SK-N-SH (cell line): ENCODE data around the gene ACSM5.

ENCODE experiments used
- EZH2phosphoT487 ChIP-seq: fragments of 200-600 bp; sonication (generic); IDR thresholded peaks from 2 replicates; pipeline ENCODE4 v1.6.1; 2017; ENCODE audit warnings: low read depth, mixed run types, mild to moderate bottlenecking, antibody characterized with exemption, moderate library complexity, borderline replicate concordance
- JUND ChIP-seq: IDR thresholded peaks from 2 replicates; pipeline ENCODE4 v1.4.0; 2012
- MXI1 ChIP-seq: IDR thresholded peaks from 2 replicates; pipeline ENCODE4 v1.6.1; 2012; ENCODE audit warnings: mild to moderate bottlenecking, low read depth, low read length, improper control_type of control experiment
- POLR2AphosphoS5 ChIP-seq: IDR thresholded peaks from 2 replicates; pipeline ENCODE4 v1.6.1; 2012; ENCODE audit warnings: low read depth, low read length
- RAD21 ChIP-seq: IDR thresholded peaks from 2 replicates; pipeline ENCODE4 v1.6.1; 2012; ENCODE audit warnings: mild to moderate bottlenecking, low read length
- SIN3A ChIP-seq: IDR thresholded peaks from 2 replicates; pipeline ENCODE4 v1.6.1; 2012; ENCODE audit warnings: low read depth, mild to moderate bottlenecking, low read length, moderate library complexity, borderline replicate concordance
- TCF12 ChIP-seq: IDR thresholded peaks from 2 replicates; pipeline ENCODE4 v1.4.0; 2012
- TEAD4 ChIP-seq: IDR thresholded peaks from 2 replicates; pipeline ENCODE4 v1.4.0; 2012; ENCODE audit warnings: mild to moderate bottlenecking, borderline replicate concordance; ENCODE audit not compliant: insufficient read depth
- TF ChIP-seq, protein P1 (sequence below): fragments of 200-600 bp; sonication (generic); IDR thresholded peaks from 2 replicates; pipeline ENCODE4 v1.6.1; 2017; ENCODE audit warnings: antibody characterized with exemption, mild to moderate bottlenecking, moderate library complexity
- TF ChIP-seq, protein P2 (sequence below): fragments of 150-350 bp; IDR thresholded peaks from 2 replicates; pipeline ENCODE4 v1.6.1; 2016; ENCODE audit warnings: mild to moderate bottlenecking, low read depth, low read length

DNA sequence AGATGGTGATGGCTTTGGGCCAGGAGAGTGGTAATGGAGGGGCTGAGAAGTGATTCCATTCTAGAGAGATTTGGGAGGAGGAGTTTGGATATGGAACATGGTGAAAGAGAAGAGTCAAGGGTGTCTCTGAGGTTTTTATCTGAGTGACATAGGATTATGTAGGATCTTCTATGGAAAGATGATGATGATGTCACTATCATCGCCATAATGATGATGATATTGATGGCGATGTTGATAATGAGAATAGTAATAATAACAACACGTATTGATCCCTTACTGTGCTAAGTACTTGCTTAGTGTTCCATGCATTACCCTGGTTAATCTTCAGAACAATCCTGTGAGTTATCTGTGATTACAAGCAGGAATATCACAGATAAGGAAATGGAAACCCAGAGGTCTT, 21.4 kb upstream of the ACSM5 start:
- TF ChIP-seq SIN3A = no peak
- no peak for TF ChIP-seq MXI1
- TF ChIP-seq, protein P1, sequence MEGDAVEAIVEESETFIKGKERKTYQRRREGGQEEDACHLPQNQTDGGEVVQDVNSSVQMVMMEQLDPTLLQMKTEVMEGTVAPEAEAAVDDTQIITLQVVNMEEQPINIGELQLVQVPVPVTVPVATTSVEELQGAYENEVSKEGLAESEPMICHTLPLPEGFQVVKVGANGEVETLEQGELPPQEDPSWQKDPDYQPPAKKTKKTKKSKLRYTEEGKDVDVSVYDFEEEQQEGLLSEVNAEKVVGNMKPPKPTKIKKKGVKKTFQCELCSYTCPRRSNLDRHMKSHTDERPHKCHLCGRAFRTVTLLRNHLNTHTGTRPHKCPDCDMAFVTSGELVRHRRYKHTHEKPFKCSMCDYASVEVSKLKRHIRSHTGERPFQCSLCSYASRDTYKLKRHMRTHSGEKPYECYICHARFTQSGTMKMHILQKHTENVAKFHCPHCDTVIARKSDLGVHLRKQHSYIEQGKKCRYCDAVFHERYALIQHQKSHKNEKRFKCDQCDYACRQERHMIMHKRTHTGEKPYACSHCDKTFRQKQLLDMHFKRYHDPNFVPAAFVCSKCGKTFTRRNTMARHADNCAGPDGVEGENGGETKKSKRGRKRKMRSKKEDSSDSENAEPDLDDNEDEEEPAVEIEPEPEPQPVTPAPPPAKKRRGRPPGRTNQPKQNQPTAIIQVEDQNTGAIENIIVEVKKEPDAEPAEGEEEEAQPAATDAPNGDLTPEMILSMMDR = no peak
- TF ChIP-seq, protein P2, sequence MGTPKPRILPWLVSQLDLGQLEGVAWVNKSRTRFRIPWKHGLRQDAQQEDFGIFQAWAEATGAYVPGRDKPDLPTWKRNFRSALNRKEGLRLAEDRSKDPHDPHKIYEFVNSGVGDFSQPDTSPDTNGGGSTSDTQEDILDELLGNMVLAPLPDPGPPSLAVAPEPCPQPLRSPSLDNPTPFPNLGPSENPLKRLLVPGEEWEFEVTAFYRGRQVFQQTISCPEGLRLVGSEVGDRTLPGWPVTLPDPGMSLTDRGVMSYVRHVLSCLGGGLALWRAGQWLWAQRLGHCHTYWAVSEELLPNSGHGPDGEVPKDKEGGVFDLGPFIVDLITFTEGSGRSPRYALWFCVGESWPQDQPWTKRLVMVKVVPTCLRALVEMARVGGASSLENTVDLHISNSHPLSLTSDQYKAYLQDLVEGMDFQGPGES = no peak
- no peak for TF ChIP-seq TCF12
- no peak for TF ChIP-seq JUND
- TF ChIP-seq RAD21 = no peak
- no peak for TF ChIP-seq EZH2phosphoT487
- TF ChIP-seq POLR2AphosphoS5 = no peak
- TF ChIP-seq TEAD4 = no peak
